IPS-11a (cell line): ENCODE results near the gene PAPPA2.

Experiments
- H3K4me3 ChIP-seq: one replicate; pipeline ENCODE4 v1.5.1; 2013; ENCODE audit warnings: low read depth, low read length, control low read depth

PAPPA2 gene

GRCh38 chr1:176499671-176500070, 36.7 kb downstream of the PAPPA2 start:
- H3K4me3 ChIP-seq, result no peak overlapping the region

DNA sequence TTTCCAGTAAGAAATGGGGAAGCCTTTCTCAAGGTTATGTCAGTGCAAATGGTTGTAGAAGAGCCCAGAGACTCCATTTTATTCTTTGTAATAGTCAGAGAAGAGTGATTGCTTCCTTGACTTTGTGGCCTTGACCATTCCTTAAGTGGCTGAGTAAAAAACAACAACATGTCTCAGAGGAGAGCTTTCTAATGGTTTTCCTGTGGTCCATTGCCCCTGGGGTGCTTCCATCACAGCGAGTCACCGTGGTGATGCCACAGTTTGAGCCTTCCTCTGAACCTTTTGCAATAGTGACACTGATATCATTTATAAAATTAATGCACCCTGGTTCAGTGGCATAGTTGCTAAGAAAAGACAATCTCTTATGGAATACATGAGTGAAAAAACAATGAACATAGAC, 38.6 kb downstream of the PAPPA2 start:
- no peak overlapping the region for H3K4me3 ChIP-seq

- no peak overlapping the region for H3K4me3 ChIP-seq
Measured at GRCh38 chr1:176504848-176505553, 42.0 kb downstream of the PAPPA2 start.

DNA sequence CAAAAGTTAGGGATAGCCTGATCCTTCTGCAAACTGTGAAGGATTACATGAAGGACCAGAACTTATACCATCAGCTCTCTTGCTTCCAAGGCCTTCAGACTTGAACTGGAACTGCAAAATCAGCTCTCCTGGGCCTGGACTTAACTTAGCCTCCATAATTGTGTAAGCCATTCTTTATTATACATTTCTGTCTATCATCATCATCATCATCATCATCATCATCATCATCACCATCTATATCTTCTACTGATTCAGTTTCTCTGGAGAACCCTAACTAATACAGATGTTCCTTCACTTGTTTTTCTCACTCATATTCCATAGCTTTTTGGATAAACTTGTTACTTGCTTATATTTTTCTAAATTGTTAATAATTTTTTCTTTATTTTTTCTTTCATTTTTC, 50.0 kb downstream of the PAPPA2 start:
- no peak overlapping the region for H3K4me3 ChIP-seq

DNA sequence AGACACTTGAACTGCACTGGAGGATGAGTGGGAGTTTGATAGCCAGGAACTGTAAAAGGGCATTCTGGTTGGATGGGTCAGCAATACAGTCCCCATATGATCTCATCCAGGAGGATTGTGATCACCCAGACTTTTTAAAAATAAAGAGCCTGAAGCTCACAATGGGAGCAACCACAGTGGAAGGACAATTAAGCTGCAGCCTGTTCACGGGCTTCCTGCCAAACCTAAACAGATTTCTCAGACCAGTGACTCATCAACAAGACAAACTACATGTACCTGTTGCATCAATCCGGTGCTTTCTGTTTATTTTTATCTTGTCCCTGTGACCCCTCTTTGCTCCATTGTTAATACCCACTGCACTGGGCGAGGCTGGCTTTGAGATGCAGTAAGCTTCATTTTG, 52.3 kb downstream of the PAPPA2 start:
- no peak overlapping the region for H3K4me3 ChIP-seq

DNA sequence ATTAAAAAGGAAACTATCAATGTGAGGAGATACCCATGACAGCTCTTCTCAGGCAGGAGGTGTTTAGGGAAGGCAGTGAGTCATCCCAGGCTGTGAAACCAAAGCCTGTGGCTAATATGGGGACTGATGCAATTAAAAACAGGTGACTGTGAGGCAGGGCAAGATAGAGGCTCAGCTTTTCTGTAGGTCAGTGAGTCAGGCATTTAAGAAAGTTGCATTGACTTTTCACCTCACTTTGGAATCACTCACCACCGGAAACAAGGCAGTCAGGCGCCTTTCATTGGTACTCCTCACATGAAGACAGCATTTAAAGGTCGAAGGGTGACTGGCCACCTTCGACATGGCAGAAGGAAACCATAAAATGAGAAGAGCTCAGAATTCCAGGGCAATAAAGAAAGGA, 54.5 kb downstream of the PAPPA2 start:
- H3K4me3 ChIP-seq, result no peak overlapping the region

DNA sequence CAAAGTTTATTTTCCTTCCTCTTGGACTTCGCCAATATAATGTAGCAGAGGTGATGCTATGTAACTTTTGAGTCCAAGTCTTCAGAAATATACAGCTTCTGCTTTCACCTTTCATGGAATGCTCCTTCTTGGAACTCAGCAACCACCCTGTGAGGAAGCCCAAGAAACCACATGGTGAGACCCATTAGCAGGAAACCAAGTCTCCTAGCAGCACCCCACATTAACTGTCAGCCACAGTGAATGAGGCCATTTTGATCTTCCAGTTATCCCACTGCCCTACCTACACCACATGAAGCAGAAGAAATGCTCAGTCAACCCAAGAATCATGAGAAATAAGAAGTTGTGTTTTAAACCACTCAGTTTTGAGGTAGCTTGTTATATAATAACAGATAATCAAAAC, 58.2 kb downstream of the PAPPA2 start:
- H3K4me3 ChIP-seq, result no peak overlapping the region

GRCh38 chr1:176522310-176522845, 59.4 kb downstream of the PAPPA2 start:
- no peak overlapping the region for H3K4me3 ChIP-seq

GRCh38 chr1:176529395-176530090, 66.6 kb downstream of the PAPPA2 start:
- no peak overlapping the region for H3K4me3 ChIP-seq

DNA sequence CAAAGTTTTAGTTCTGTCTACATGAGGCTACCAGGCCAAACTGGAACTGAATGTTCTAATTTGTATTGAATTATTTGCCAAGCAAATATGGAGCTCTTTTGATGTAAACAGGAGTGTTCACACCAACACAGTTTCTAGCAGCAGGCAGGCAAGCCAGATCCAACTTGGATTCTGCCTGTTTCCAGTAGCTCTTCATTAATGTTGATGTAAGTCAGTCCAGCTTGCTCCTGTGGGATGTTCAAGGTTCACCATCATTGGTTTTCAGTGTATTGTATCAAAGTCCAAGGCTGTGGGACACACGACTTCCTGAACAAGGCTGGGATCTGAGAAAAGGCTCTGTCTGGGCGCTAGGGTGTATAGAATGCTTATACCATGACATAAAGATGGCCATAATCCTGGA, 68.1 kb downstream of the PAPPA2 start:
- no peak overlapping the region for H3K4me3 ChIP-seq

GRCh38 chr1:176531921-176532897, 69.2 kb downstream of the PAPPA2 start:
- no peak overlapping the region for H3K4me3 ChIP-seq

GRCh38 chr1:176533020-176533419, 70.0 kb downstream of the PAPPA2 start:
- no peak overlapping the region for H3K4me3 ChIP-seq

DNA sequence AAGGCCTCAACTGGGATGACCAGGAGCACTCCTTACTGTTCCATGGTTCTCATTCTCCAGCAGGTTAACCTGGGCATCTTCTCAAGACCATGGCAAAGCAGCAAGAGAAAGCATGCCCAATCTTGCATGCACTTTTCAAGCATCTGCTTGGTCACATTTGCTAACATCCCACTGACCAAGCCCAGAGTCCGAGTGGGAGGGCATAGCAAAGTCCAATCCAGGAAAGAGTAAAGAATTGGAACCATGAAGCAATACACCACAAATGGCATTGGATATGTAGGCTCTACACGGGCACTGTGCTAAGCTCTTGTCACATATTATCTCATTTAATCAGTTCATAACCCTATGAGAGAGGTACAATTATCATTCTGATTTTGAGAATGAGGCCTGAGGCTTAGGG, 73.6 kb downstream of the PAPPA2 start:
- H3K4me3 ChIP-seq, result no peak overlapping the region

DNA sequence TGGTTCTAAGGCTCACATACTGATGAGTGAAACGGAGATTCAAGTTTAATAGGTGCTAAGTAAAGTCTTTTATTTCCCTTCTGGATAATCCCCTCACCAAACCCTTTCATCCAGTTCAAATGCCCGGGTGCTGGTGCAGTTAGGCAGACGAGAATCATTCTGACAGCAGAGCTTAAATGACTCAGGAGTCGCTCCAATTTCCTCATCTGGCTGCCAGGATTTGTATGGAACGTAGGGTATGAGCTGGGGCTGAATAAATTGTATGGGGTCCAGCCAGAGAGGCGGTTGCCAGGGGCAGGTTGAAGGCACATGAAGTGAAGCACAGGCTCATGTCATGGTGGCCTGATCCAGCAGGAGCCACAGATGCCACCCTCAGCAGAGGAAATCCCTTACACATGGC, 76.0 kb downstream of the PAPPA2 start:
- H3K4me3 ChIP-seq, result no peak overlapping the region

DNA sequence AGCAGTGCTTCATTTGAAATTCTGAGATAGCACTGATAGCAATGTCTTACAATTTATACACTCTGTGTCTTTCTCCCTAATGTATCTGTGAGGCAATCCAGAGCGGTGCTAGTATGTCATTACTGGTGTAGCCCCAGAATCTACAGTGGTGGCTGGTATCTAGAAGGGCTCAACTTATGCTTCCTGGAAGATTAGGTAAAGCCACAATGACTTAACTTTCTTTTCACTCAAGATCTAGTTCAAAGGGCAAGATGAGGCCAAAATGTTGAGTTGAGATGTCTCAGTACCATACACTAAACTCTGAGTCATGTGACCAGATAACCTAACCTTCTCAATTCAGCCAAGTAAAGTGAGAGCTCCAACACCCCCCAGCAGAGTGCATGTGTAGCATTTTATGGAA, 77.5 kb downstream of the PAPPA2 start:
- H3K4me3 ChIP-seq, result no peak overlapping the region

GRCh38 chr1:176541663-176542062, 78.7 kb downstream of the PAPPA2 start:
- H3K4me3 ChIP-seq, result no peak overlapping the region

DNA sequence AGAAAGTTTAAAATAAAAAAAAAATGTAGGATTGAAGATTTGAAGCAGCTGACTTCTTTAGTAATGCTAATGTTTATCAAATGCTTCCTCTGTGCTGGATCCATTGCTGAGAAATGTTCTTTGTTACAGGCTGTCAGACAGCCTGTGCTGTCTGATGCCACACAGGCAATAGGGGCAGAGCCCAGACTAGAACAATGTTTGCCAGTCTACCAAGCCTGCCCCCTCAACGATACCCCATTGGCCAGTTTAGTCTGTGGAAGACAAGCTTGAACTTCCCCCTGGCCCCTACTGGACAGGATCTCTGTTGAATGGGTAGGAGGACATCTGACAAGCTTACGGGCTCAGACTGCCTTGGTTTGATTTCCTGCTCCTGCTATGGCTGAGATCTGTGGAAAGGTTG, 79.4 kb downstream of the PAPPA2 start:
- no peak overlapping the region for H3K4me3 ChIP-seq

- H3K4me3 ChIP-seq, result no peak overlapping the region
Measured at GRCh38 chr1:176543360-176544129, 80.6 kb downstream of the PAPPA2 start.

DNA sequence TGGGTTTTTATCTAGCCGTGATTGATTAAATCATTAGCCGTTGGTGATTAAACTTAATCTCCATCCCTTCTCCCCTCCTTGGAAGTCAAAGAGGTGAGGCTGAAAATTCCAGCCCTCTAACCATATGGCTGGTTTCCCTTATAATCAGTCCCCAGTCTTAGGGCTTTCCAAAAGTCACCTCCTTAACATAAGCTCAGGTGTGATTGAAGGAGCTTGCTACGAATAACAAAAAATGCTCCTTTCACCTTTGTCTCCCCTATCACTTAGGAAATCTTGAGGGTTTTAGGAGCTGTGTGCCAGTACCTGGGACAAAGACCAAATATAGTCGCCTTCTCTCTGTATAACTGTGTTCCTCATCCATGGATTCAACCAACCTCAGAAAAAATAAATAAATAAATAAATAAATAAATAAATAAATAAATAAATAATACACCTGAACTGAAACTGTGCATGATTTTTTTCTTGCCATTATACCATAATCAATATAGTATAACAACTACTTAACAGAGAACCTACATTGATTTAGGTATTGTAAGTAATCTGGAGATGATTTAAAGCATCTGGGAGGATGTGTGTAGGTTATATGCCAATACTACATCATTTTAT, 82.2 kb downstream of the PAPPA2 start:
- H3K4me3 ChIP-seq, result no peak overlapping the region

GRCh38 chr1:176546825-176547224, 83.8 kb downstream of the PAPPA2 start:
- no peak overlapping the region for H3K4me3 ChIP-seq
